GM13977 (cell line): ENCODE data around the gene ADAMTS13.
A peak's percentile ranks its signal among the peaks of the same experiment; 100 is the strongest.

Experiments used
- DNase-seq: peaks from one replicate; pipeline ENCODE4 v3.0.0; 2012; ENCODE audit warnings: low spot score
- CTCF ChIP-seq: IDR thresholded peaks from 2 replicates; pipeline ENCODE4 v1.5.1; 2012; ENCODE audit warnings: mild to moderate bottlenecking, control low read depth; ENCODE audit not compliant: insufficient read depth; ENCODE audit errors: extremely low read depth, missing control alignments
- in situ Hi-C: fragments of 300-500 bp; cut with MboI; formaldehyde crosslinking; loops from one replicate; pipeline ENCODE4 v1.12.0; 2022; ENCODE audit warnings: low sequenced_read_pairs, low pct_unique_long_range_greater_than_20kb, mixed read lengths, inconsistent platforms; ENCODE audit not compliant: unreplicated experiment

Gene ADAMTS13

GRCh38 chr9:133402689-133403088, 19.5 kb upstream of the ADAMTS13 start:
- no peak for DNase-seq
- in situ Hi-C loops: no loop called here
- no peak for TF ChIP-seq CTCF

GRCh38 chr9:133403766-133404453, 18.3 kb upstream of the ADAMTS13 start:
- TF ChIP-seq CTCF: peak; percentile 55
- DNase-seq: peak; percentile 64
- in situ Hi-C loops: no loop called here

GRCh38 chr9:133404454-133405002, 17.6 kb upstream of the ADAMTS13 start:
- no peak for TF ChIP-seq CTCF
- no peak for DNase-seq
- in situ Hi-C loops: no loop called here

GRCh38 chr9:133405508-133406438, 16.4 kb upstream of the ADAMTS13 start:
- in situ Hi-C loops: no loop called here
- DNase-seq: no peak

GRCh38 chr9:133406480-133407307, 15.5 kb upstream of the ADAMTS13 start:
- in situ Hi-C loops: no loop called here

More at GRCh38 chr9:133405508-133406438, 16.4 kb upstream of the ADAMTS13 start:
- no peak for TF ChIP-seq CTCF

More at GRCh38 chr9:133406480-133407307, 15.5 kb upstream of the ADAMTS13 start:
- DNase-seq: peak; percentile 86
- TF ChIP-seq CTCF: peak; percentile 95
